KMS-11 (cell line): Measurements from ENCODE around the gene SPINT2.

Experiments
- H2AFZ ChIP-seq: fragments of 200-600 bp; sonication (generic); 2 replicates; pipeline ENCODE4 v1.6.1; 2016; ENCODE audit warnings: antibody characterized with exemption, mixed run types, low read depth
- H3K27ac ChIP-seq: fragments of 200-600 bp; sonication (generic); 2 replicates; pipeline ENCODE4 v1.6.1; 2016; ENCODE audit warnings: mild to moderate bottlenecking, mixed run types
- H3K27me3 ChIP-seq: fragments of 200-600 bp; sonication (generic); 2 replicates; pipeline ENCODE4 v1.6.1; 2017; ENCODE audit warnings: mild to moderate bottlenecking, low read depth, mixed run types, moderate library complexity; ENCODE audit not compliant: insufficient read depth
- H3K36me3 ChIP-seq: fragments of 200-600 bp; sonication (generic); 2 replicates; pipeline ENCODE4 v1.6.1; 2017; ENCODE audit warnings: mild to moderate bottlenecking, mixed run types; ENCODE audit not compliant: insufficient read depth
- H3K4me1 ChIP-seq: fragments of 200-600 bp; sonication (generic); 2 replicates; pipeline ENCODE4 v1.6.1; 2016; ENCODE audit warnings: mild to moderate bottlenecking, low read depth, mixed run types; ENCODE audit not compliant: poor library complexity, severe bottlenecking
- H3K4me2 ChIP-seq: fragments of 200-600 bp; sonication (generic); 2 replicates; pipeline ENCODE4 v1.7.0; 2016; ENCODE audit warnings: mild to moderate bottlenecking, mixed run types
- H3K4me3 ChIP-seq: fragments of 200-600 bp; sonication (generic); IDR thresholded peaks from 2 replicates; pipeline ENCODE4 v1.6.1; 2017; ENCODE audit warnings: low read depth, low read length, mixed read lengths; ENCODE audit not compliant: insufficient read depth
- H3K79me2 ChIP-seq: fragments of 200-600 bp; sonication (generic); 2 replicates; pipeline ENCODE4 v1.6.1; 2016; ENCODE audit warnings: low read depth, mixed run types; ENCODE audit not compliant: insufficient read depth
- H3K9ac ChIP-seq: fragments of 200-600 bp; sonication (generic); 2 replicates; pipeline ENCODE4 v1.6.1; 2016; ENCODE audit warnings: mild to moderate bottlenecking, mixed run types
- H4K20me1 ChIP-seq: fragments of 200-600 bp; sonication (generic); 2 replicates; pipeline ENCODE4 v1.6.1; 2016; ENCODE audit warnings: mild to moderate bottlenecking, mixed run types; ENCODE audit not compliant: insufficient read depth
- CTCF ChIP-seq: fragments of 200-600 bp; sonication (generic); conservative IDR thresholded peaks from 2 replicates; pipeline ENCODE4 v1.6.1; 2017; ENCODE audit warnings: low read depth, mild to moderate bottlenecking, antibody characterized with exemption, low read length, moderate library complexity, mixed read lengths

Gene SPINT2

GRCh38 chr19:38317104-38317612, 52.8 kb downstream of the SPINT2 start:
- no peak overlapping the region for H3K4me2 ChIP-seq
- no peaks in the 10 kb centered on the region for H3K79me2 ChIP-seq
- H4K20me1 ChIP-seq, result no peaks in the 10 kb centered on the region
- no peak overlapping the region for H3K4me3 ChIP-seq
- H3K9ac ChIP-seq, result no peak overlapping the region
- H2AFZ ChIP-seq, result 0 out of 2 replicates have a peak overlapping the region, but pooled peaks have one; percentile 98
- H3K27me3 ChIP-seq, result peaks cover 3% of the 10 kb centered on the region; the same call in 1 of the 2 replicates
- no peaks in the 10 kb centered on the region for H3K4me1 ChIP-seq
- TF ChIP-seq CTCF, result no peak
- no peak overlapping the region for H3K27ac ChIP-seq
- no peaks in the 10 kb centered on the region for H3K36me3 ChIP-seq

- no peak overlapping the region for H3K4me3 ChIP-seq
- H3K27me3 ChIP-seq, result peaks cover 7% of the 10 kb centered on the region; the same call in 1 of the 2 replicates
- no peak overlapping the region for H3K27ac ChIP-seq
- no peak for TF ChIP-seq CTCF
- no peaks in the 10 kb centered on the region for H3K79me2 ChIP-seq
- H3K4me2 ChIP-seq, result no peak overlapping the region
- no peak overlapping the region for H2AFZ ChIP-seq
- no peak overlapping the region for H3K9ac ChIP-seq
- no peaks in the 10 kb centered on the region for H3K4me1 ChIP-seq
- H3K36me3 ChIP-seq, result no peaks in the 10 kb centered on the region
- no peaks in the 10 kb centered on the region for H4K20me1 ChIP-seq
These were observed 54.3 kb downstream of the SPINT2 start for GRCh38 chr19:38318660-38319059.

- H2AFZ ChIP-seq, result no peak within 1 kb of the TSS
- H3K9ac ChIP-seq, result no peak within 1 kb of the TSS
- H3K36me3 ChIP-seq, result no peaks in the 10 kb centered on the region
- no peak within 1 kb of the TSS for H3K4me3 ChIP-seq
- no peak within 1 kb of the TSS for H3K27ac ChIP-seq
- H4K20me1 ChIP-seq, result no peaks in the 10 kb centered on the region
- H3K79me2 ChIP-seq, result no peaks in the 10 kb centered on the region
- H3K4me2 ChIP-seq, result no peak within 1 kb of the TSS
- H3K27me3 ChIP-seq, result peaks cover 7% of the 10 kb centered on the region; the same call in 1 of the 2 replicates
- TF ChIP-seq CTCF, result no peak
- H3K4me1 ChIP-seq, result no peaks in the 10 kb centered on the region
These were observed 55.3 kb downstream of the SPINT2 start, which contains the start of gene KCNK6 for GRCh38 chr19:38319421-38320258. Gene KCNK6, plus strand, starts transcription at chr19:38319845. Its CDS starts 106 bp downstream, at chr19:38319951.

- no peak for TF ChIP-seq CTCF
- no peaks in the 10 kb centered on the region for H3K36me3 ChIP-seq
- peaks cover 7% of the 10 kb centered on the region; the same call in 1 of the 2 replicates for H3K27me3 ChIP-seq
- H3K4me1 ChIP-seq, result no peaks in the 10 kb centered on the region
- no peaks in the 10 kb centered on the region for H3K79me2 ChIP-seq
- H3K4me3 ChIP-seq, result no peak overlapping the region
- no peak overlapping the region for H3K27ac ChIP-seq
- no peak overlapping the region for H3K4me2 ChIP-seq
- no peak overlapping the region for H2AFZ ChIP-seq
- H4K20me1 ChIP-seq, result no peaks in the 10 kb centered on the region
- no peak overlapping the region for H3K9ac ChIP-seq
These were observed 56.6 kb downstream of the SPINT2 start for GRCh38 chr19:38320969-38321339.
